Measurements from ENCODE around the gene LMF1. TPM values are rescaled to one million over a fixed set of nuclear protein-coding genes. Genes with fewer than 3 reads are reported as not detected.

The LMF1 gene
- total RNA-seq, 4 donors from 2014 or later = 14.9 to 33.7 (median 27.1) TPM

- no peak for TF ChIP-seq CTCF (IDR thresholded peaks at IDR 0.05)
- no peak for DNase-seq (ENCODE audit: low spot score)
- ATAC-seq (ENCODE audit: low FRiP score) = no peak
These were observed 141.9 kb downstream of the LMF1 start for GRCh38 chr16:828891-829290.

GRCh38 chr16:827513-827912 lies 143.3 kb downstream of the LMF1 start:
- no peak for ATAC-seq (ENCODE audit: low FRiP score)
- TF ChIP-seq CTCF (IDR thresholded peaks at IDR 0.05) = no peak
- no peak for DNase-seq (ENCODE audit: low spot score)

- DNase-seq (ENCODE audit: low spot score) (no peak), ATAC-seq (ENCODE audit: low FRiP score) (no peak)
These were observed 145.3 kb downstream of the LMF1 start for GRCh38 chr16:825341-826061.

GRCh38 chr16:824601-825000 lies 146.2 kb downstream of the LMF1 start:
- DNase-seq (ENCODE audit: low spot score) (no peak), ATAC-seq (ENCODE audit: low FRiP score) (no peak)
- no peak for TF ChIP-seq CTCF (IDR thresholded peaks at IDR 0.05)

More at GRCh38 chr16:825341-826061, 145.3 kb downstream of the LMF1 start:
- no peak for TF ChIP-seq CTCF (IDR thresholded peaks at IDR 0.05)

DNA sequence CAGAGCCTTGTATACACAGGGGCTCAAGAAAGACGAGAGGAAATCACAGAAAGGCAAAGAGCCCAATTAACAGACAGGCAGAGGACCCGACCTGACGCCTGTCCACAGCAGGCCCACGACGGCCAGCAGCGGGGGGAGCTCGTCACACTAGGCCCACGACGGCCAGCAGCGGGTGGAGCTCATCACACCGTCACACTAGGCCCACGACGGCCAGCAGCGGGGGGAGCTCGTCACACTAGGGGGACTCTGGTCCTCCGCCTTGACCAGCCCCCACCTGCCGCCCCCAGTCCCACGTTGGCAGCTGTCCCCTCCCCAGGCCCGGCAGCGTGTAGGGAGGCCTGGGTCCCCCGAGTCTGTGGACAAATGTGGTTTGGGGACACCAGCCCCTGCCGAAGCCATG lies 146.6 kb downstream of the LMF1 start:
- no peak for DNase-seq (ENCODE audit: low spot score)
- TF ChIP-seq CTCF (IDR thresholded peaks at IDR 0.05) = no peak
- no peak for ATAC-seq (ENCODE audit: low FRiP score)

- no peak for DNase-seq (ENCODE audit: low spot score)
- ATAC-seq (ENCODE audit: low FRiP score) = no peak
- no peak for TF ChIP-seq CTCF (IDR thresholded peaks at IDR 0.05)
These were observed 147.9 kb downstream of the LMF1 start for GRCh38 chr16:822909-823297.

- no peak for TF ChIP-seq CTCF (IDR thresholded peaks at IDR 0.05)
- ATAC-seq (ENCODE audit: low FRiP score) (no peak), DNase-seq (ENCODE audit: low spot score) (no peak)
These were observed 148.4 kb downstream of the LMF1 start for GRCh38 chr16:822174-822908.
